ENCODE results near the gene ZCCHC17.

The ZCCHC17 gene

DNA sequence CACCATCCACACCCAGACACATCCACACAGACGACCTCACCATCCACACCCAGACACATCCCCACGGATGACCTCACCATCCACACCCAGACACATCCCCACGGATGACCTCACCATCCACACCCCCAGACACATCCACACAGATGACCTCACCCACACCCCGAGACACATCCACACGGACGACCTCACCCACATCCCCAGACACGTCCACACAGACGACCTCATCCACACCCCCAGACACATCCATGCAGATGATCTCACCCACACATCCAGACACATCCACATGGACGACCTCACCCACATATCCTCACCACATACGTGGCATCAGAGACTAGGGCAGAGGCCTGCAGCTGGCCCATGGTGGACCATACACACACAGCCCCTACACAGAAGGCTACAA lies 90.8 kb downstream of the ZCCHC17 start:
- Mint-ChIP-seq H3K9me3 (no peaks in the 10 kb centered on the region), H3K4me3 (no peak overlapping the region), H3K4me1 (no peaks in the 10 kb centered on the region), H3K36me3 (no peaks in the 10 kb centered on the region), H3K27me3 (peaks cover 43% of the 10 kb centered on the region), H3K27ac (no peak overlapping the region)
- ATAC-seq, result no peak

- Mint-ChIP-seq H3K9me3 (no peaks in the 10 kb centered on the region), H3K4me1 (peaks cover 5% of the 10 kb centered on the region), H3K27ac (no peak overlapping the region), H3K4me3 (no peak overlapping the region), H3K36me3 (no peaks in the 10 kb centered on the region), H3K27me3 (peaks cover 28% of the 10 kb centered on the region)
- no peak for ATAC-seq
Measured at GRCh38 chr1:31389616-31390015, 92.8 kb downstream of the ZCCHC17 start.

GRCh38 chr1:31390071-31390470 lies 93.2 kb downstream of the ZCCHC17 start:
- no peaks in the 10 kb centered on the region for H3K36me3 Mint-ChIP-seq
- H3K4me1 Mint-ChIP-seq, result peaks cover 9% of the 10 kb centered on the region
- no peak for ATAC-seq
- H3K27ac Mint-ChIP-seq, result no peak overlapping the region
- H3K9me3 Mint-ChIP-seq, result no peaks in the 10 kb centered on the region
- no peak overlapping the region for H3K4me3 Mint-ChIP-seq
- H3K27me3 Mint-ChIP-seq, result peaks cover 28% of the 10 kb centered on the region

GRCh38 chr1:31393463-31393862 lies 96.6 kb downstream of the ZCCHC17 start:
- Mint-ChIP-seq H3K4me3 (no peak overlapping the region), H3K27ac (no peak overlapping the region), H3K27me3 (no peaks in the 10 kb centered on the region), H3K36me3 (no peaks in the 10 kb centered on the region), H3K4me1 (peaks cover 13% of the 10 kb centered on the region), H3K9me3 (no peaks in the 10 kb centered on the region)
- ATAC-seq, result no peak

- Mint-ChIP-seq H3K27me3 (no peaks in the 10 kb centered on the region), H3K4me1 (peaks cover 13% of the 10 kb centered on the region), H3K9me3 (no peaks in the 10 kb centered on the region), H3K36me3 (no peaks in the 10 kb centered on the region), H3K27ac (peak overlapping the region; percentile 45), H3K4me3 (peak overlapping the region; percentile 81)
- peak; percentile 90 for ATAC-seq
Measured at GRCh38 chr1:31394584-31395193, 97.9 kb downstream of the ZCCHC17 start.

- no peak for ATAC-seq
- no peaks in the 10 kb centered on the region for H3K36me3 Mint-ChIP-seq
- peaks cover 19% of the 10 kb centered on the region for H3K4me1 Mint-ChIP-seq
- no peaks in the 10 kb centered on the region for H3K9me3 Mint-ChIP-seq
- H3K27ac Mint-ChIP-seq, result no peak overlapping the region
- no peak overlapping the region for H3K4me3 Mint-ChIP-seq
- H3K27me3 Mint-ChIP-seq, result no peaks in the 10 kb centered on the region
Measured at GRCh38 chr1:31396633-31397351, 100.0 kb downstream of the ZCCHC17 start.

GRCh38 chr1:31397360-31398095 lies 100.7 kb downstream of the ZCCHC17 start:
- H3K4me3 Mint-ChIP-seq, result no peak overlapping the region
- no peak overlapping the region for H3K27ac Mint-ChIP-seq
- peaks cover 19% of the 10 kb centered on the region for H3K4me1 Mint-ChIP-seq
- no peaks in the 10 kb centered on the region for H3K27me3 Mint-ChIP-seq
- no peak for ATAC-seq
- no peaks in the 10 kb centered on the region for H3K9me3 Mint-ChIP-seq
- H3K36me3 Mint-ChIP-seq, result no peaks in the 10 kb centered on the region

DNA sequence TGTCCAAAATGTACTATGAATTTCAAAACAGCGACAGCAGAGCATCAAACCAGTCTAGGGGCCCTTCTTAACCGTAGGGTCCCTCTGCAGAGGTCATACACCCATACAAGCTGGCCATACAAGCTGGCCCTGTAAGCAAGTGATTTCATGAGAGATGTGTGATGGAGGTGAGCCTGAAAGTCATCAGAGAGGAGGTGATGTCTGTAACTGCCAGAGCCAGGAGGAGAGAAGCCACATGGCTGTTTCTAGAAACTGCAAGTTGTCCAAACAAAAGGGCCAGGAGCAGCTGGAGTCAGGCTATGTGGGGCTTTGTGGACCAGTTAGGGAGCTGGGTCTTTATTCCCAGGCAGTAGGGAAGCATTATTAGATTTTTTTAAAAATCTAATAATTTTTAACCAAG lies 101.4 kb downstream of the ZCCHC17 start:
- Mint-ChIP-seq H3K9me3 (no peaks in the 10 kb centered on the region), H3K4me1 (peaks cover 19% of the 10 kb centered on the region), H3K4me3 (no peak overlapping the region), H3K27ac (no peak overlapping the region), H3K36me3 (no peaks in the 10 kb centered on the region), H3K27me3 (no peaks in the 10 kb centered on the region)
- no peak for ATAC-seq

DNA sequence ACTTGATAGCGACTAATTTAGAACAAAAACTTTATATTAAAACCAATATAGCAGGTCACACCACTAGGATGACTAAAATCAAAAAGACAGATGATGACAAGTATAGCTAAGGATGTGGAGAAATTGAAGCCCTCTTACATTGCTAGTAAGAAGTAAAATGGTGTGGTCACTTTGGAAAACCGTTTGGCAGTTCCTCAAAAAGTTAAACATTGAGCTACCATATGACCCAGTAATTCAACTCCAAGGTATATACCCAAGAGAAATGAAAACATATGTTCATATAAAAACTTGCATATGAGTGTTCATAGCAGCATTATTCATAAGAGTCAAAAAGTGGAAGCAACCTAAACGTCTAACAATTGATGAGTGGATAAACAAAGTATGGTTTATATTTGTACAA lies 103.1 kb downstream of the ZCCHC17 start:
- no peaks in the 10 kb centered on the region for H3K36me3 Mint-ChIP-seq
- H3K27ac Mint-ChIP-seq, result no peak overlapping the region
- no peak overlapping the region for H3K4me3 Mint-ChIP-seq
- no peaks in the 10 kb centered on the region for H3K27me3 Mint-ChIP-seq
- H3K9me3 Mint-ChIP-seq, result no peaks in the 10 kb centered on the region
- peaks cover 10% of the 10 kb centered on the region for H3K4me1 Mint-ChIP-seq
- no peak for ATAC-seq

GRCh38 chr1:31400393-31400792 lies 103.6 kb downstream of the ZCCHC17 start:
- no peak for ATAC-seq
- no peaks in the 10 kb centered on the region for H3K36me3 Mint-ChIP-seq
- H3K4me3 Mint-ChIP-seq, result no peak overlapping the region
- H3K9me3 Mint-ChIP-seq, result no peaks in the 10 kb centered on the region
- H3K27ac Mint-ChIP-seq, result no peak overlapping the region
- no peaks in the 10 kb centered on the region for H3K27me3 Mint-ChIP-seq
- H3K4me1 Mint-ChIP-seq, result peaks cover 6% of the 10 kb centered on the region

DNA sequence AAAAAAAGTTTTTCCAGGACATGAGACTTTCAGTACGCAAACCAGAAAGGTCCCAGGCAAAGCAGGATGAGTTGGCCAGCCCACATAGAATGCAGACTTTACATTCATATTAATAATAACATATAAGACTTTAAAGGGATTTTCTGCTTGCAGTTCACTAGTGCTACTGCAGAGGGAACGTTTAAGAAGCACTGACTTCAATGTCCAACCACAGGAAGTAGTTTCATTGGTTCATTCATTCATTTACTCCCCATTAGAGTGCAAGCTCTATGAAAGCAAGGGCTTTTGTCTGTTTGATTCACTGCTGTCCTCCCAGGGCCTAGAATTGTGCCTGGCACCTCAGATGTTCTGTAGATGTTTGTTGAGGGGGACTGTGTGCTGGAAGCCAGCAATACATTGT lies 104.4 kb downstream of the ZCCHC17 start:
- Mint-ChIP-seq H3K9me3 (no peaks in the 10 kb centered on the region), H3K27ac (no peak overlapping the region), H3K27me3 (no peaks in the 10 kb centered on the region), H3K4me1 (peaks cover 6% of the 10 kb centered on the region), H3K36me3 (no peaks in the 10 kb centered on the region), H3K4me3 (no peak overlapping the region)
- no peak for ATAC-seq

- Mint-ChIP-seq H3K27ac (no peak overlapping the region), H3K36me3 (no peaks in the 10 kb centered on the region)
Measured at GRCh38 chr1:31405578-31406245, 108.9 kb downstream of the ZCCHC17 start.

DNA sequence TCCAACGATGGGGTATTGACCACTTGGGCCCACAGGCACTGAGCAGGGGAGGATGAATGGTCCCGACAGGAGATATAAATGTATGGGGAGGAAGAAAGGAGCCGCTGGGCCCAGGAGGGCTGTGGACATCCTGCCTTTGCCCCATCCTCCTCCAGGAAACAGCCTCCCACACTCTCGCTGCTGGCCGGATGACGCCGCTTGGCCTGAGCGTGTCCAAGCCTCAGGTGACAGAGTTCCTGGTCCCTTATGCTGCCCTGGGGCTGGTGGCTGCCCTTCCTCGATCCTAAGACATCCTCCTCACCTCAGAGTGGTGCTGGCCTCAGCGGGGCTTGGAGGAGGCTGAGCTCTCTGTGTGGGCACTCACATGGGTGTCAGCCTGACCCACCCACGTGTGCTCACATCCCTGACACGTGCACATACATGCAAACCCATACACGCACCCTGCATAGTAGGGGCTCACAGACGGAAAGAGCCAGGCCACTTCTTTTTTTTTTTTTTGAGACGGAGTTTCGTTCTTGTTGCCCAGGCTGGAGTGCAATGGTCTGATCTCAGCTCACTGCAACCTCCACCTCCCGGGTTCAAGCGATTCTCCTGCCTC lies 110.3 kb downstream of the ZCCHC17 start:
- H3K27ac Mint-ChIP-seq, result no peak overlapping the region
- H3K9me3 Mint-ChIP-seq, result no peaks in the 10 kb centered on the region
- H3K4me1 Mint-ChIP-seq, result peaks cover 6% of the 10 kb centered on the region
- ATAC-seq, result no peak
- H3K4me3 Mint-ChIP-seq, result no peak overlapping the region
- H3K36me3 Mint-ChIP-seq, result no peaks in the 10 kb centered on the region
- peaks cover 40% of the 10 kb centered on the region for H3K27me3 Mint-ChIP-seq

More at GRCh38 chr1:31405578-31406245, 108.9 kb downstream of the ZCCHC17 start:
- ATAC-seq, result no peak
- Mint-ChIP-seq H3K9me3 (no peaks in the 10 kb centered on the region), H3K4me1 (no peaks in the 10 kb centered on the region), H3K4me3 (no peak overlapping the region), H3K27me3 (peaks cover 26% of the 10 kb centered on the region)

DNA sequence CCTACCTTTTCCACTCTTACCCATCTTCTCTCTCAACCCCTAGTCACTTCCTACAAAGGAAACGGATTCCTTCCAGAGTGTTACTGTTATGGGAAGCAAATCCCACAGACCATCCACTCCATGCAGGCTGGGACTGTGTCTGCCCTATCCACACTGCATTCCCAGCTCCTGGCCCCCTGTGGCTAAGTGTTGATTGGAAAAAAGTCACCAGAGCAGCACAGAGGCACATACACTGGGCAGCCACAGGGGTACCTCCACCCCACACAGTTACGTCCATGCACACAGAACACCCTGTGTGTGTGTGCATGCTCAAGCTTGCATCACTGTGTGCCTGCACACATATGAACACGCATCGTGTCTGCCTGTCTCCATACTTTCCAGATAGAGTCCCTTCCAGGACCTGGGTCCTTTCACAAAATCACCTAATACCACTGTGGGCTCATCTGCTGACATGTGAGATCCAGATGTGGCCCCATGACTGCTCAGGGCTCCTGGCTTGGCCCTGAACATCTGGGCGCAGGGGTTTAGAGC lies 112.0 kb downstream of the ZCCHC17 start:
- Mint-ChIP-seq H3K4me3 (no peak overlapping the region), H3K4me1 (peaks cover 16% of the 10 kb centered on the region), H3K27me3 (peaks cover 52% of the 10 kb centered on the region), H3K9me3 (no peaks in the 10 kb centered on the region), H3K36me3 (no peaks in the 10 kb centered on the region), H3K27ac (no peak overlapping the region)
- no peak for ATAC-seq

Measured in stimulated activated memory B cell treated with anti-CD40 and anti-IgM and Interleukin-4, amounts not matched to agents 10 μg/mL and 1 μg/mL and 100 μg/mL, for 72 hours (primary cell).